Measurements from ENCODE around the gene EMILIN2. TPM values are rescaled to one million over a fixed set of nuclear protein-coding genes. Genes with fewer than 3 reads are reported as not detected.
A peak's percentile ranks its signal among the peaks of the same experiment; 100 is the strongest.

The EMILIN2 gene
- total RNA-seq, 1 experiment from 2014 or later = 20.0 TPM

DNA sequence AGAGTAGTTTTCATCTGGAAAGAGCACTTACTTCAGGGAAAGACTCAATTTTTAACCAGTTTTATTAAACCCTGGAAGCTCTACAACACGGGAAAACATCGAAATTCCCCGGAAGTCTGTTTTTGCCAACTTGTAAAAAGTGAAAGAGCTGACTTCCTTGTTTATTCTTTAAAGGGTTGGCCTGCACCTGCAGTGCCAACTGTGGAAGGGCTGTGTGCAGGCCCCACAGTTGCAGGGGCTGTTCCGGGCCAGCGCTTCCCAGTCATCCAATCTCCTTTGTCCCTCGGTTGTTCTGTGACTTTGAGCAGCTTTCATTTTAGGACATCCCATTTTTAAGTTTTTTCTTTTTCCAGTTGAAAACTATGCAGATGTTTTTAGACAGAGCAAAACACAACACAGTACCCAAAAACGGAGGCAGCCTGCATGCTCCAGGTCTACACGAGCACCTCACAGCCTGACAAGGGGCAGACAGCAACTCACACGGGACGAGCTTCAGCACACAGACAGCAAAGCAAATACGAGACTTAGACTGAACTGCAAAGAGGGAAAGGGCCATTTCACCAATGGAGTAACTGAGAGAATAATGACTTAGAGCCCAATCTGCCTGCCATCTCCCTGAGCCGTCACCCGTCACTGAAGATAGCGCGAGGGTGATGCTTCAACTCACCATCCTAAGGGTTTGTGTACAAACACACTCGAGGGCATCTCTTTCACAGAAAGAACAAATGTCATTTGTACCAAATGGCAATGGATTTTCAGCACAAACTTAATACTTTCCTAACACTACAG, 70.6 kb downstream of the EMILIN2 start:
- Histone ChIP-seq H2BK5ac (ENCODE audit: insufficient read length, low read length) (no peak overlapping the region), H3K9me3 (ENCODE audit: control insufficient read depth, low read depth, low read length) (no peaks in the 10 kb centered on the region), H4K8ac (replicated peaks; ENCODE audit: insufficient read length, low read depth, low read length) (no peak overlapping the region), H4K5ac (ENCODE audit: insufficient read length, low read depth, low read length) (no peak overlapping the region), H4K20me1 (ENCODE audit: control insufficient read depth, insufficient read depth, insufficient read length) (no peaks in the 10 kb centered on the region), H3K4me2 (ENCODE audit: insufficient read depth, insufficient read length, low read length) (no peak overlapping the region), H3T11ph (ENCODE audit: low read length) (no peak overlapping the region), H3K9ac (ENCODE audit: extremely low read depth, insufficient read length, low read length) (no peak overlapping the region), H3K79me1 (ENCODE audit: insufficient read depth, low read depth, low read length, poor library complexity, severe bottlenecking) (no peaks in the 10 kb centered on the region), H3K56ac (ENCODE audit: insufficient read length, low read depth, low read length) (no peak overlapping the region), H3K23me2 (ENCODE audit: insufficient read length, low read depth, low read length, poor library complexity, severe bottlenecking) (no peaks in the 10 kb centered on the region), H3K18ac (ENCODE audit: insufficient read length, low read depth, low read length) (no peak overlapping the region), H2BK20ac (ENCODE audit: low read depth, low read length, poor library complexity, severe bottlenecking) (no peak overlapping the region), H3K27me3 (ENCODE audit: insufficient read depth, low read length) (no peaks in the 10 kb centered on the region), H2AFZ (ENCODE audit: low read length) (no peak overlapping the region), H2BK15ac (ENCODE audit: low read depth, low read length) (no peak overlapping the region), H2BK12ac (ENCODE audit: insufficient read length, low read depth, low read length) (no peak overlapping the region), H4K91ac (ENCODE audit: insufficient read length, low read depth, low read length) (no peak overlapping the region), H2BK120ac (ENCODE audit: low read depth, low read length, poor library complexity, severe bottlenecking) (no peak overlapping the region), H3K4ac (ENCODE audit: low read depth, low read length) (no peak overlapping the region), H3K79me2 (ENCODE audit: insufficient read depth, low read length) (no peaks in the 10 kb centered on the region), H2AK5ac (ENCODE audit: insufficient read length, low read length) (no peak overlapping the region), H3K23ac (ENCODE audit: insufficient read length, low read depth, low read length) (no peak overlapping the region), H3K4me1 (ENCODE audit: insufficient read depth, low read length) (peaks cover 8% of the 10 kb centered on the region; the same call in 1 of the 2 replicates), H3K14ac (ENCODE audit: insufficient read depth, low read length) (no peak overlapping the region), H3K27ac (ENCODE audit: insufficient read length, low read depth, low read length) (no peak overlapping the region)
- no CpG with 5 or more reads among the region's 16 CpGs for WGBS (ENCODE audit: extremely low coverage, insufficient read length, low lambda C conversion rate)
- Mint-ChIP-seq H3K4me3 (peak overlapping the region in 1 of 2 experiments; percentile 13; a peak in 2 of 5 replicates), H3K4me1 (peaks cover 32 to 34% of the 10 kb centered on the region in 2 experiments), H3K27ac (peak overlapping the region in 2 of 3 experiments; percentile 45 to 98; a peak in 3 of 7 replicates), H3K36me3 (ENCODE audit: insufficient read depth in 1 of 3, low read depth in 3 of 3) (peaks cover 24 to 64% (median 57%) of the 10 kb centered on the region in 3 experiments; a peak in 6 of 7 replicates), H3K9me3 (no peaks in the 10 kb centered on the region), H3K27me3 (ENCODE audit: low read depth) (no peaks in the 10 kb centered on the region)
- no peak for DNase-seq
- TF ChIP-seq, protein P1, sequence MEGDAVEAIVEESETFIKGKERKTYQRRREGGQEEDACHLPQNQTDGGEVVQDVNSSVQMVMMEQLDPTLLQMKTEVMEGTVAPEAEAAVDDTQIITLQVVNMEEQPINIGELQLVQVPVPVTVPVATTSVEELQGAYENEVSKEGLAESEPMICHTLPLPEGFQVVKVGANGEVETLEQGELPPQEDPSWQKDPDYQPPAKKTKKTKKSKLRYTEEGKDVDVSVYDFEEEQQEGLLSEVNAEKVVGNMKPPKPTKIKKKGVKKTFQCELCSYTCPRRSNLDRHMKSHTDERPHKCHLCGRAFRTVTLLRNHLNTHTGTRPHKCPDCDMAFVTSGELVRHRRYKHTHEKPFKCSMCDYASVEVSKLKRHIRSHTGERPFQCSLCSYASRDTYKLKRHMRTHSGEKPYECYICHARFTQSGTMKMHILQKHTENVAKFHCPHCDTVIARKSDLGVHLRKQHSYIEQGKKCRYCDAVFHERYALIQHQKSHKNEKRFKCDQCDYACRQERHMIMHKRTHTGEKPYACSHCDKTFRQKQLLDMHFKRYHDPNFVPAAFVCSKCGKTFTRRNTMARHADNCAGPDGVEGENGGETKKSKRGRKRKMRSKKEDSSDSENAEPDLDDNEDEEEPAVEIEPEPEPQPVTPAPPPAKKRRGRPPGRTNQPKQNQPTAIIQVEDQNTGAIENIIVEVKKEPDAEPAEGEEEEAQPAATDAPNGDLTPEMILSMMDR (conservative IDR thresholded peaks at IDR 0.05) = no peak
